Stimulated activated CD4-positive, alpha-beta T cell treated with anti-CD3 and anti-CD28 coated beads, Interleukin-12 subunit alpha, Interleukin-12 subunit beta, amount 100 ng/mL, for 48 hours (primary cell): ENCODE results near the gene RNF207.
"Not testable (repeated sequence)": the region's sequence is repeated elsewhere in the genome, so short reads cannot be mapped to it uniquely, and the experiment has no call there.

Experiments
- DNase-seq, 3 donors: peaks; one replicate each; pipeline ENCODE4 v3.0.0-alpha.2; 2020; ENCODE audit warnings: low read depth in 2 of 3, low spot score in 1 of 3

RNF207 gene

GRCh38 chr1:6199298-6200187 is 6.4 kb upstream of the RNF207 start, which contains the start of gene RPL22:
RPL22 (minus strand) TSS chr1:6199595; CDS start chr1:6199573, 22 bp downstream.
- peak; percentile 94 to 97 (median 97) for DNase-seq

DNA sequence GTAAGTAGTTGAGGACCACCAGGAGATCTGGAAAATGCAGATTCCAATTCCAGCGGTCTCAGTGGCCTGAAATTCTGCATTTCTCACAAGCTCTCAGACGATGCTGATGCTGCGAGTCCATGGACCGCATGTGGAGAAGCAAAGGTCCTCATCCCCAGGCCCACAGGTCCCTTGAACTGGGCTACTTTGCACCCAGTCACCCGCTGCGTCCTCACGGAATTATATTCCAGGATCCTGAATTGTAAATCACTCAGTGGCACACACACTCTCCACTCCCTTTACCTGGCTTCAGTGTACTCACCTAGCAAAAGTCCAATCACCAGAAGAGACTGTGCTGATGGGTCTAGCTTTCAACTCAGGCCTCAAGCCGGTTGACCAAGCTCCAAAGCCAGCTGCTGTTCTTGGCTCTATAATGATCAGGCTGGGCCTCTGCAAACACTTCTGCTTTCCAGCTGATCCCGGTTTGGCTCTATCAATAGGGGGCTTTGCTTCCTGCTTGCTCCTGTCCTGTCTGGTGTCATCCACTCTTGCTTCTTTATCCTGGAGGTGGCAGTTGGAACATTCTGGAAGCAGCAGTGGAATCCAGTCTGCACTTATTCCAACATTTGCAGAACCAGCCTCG is 5.6 kb upstream of the RNF207 start:
- DNase-seq = no peak

DNA sequence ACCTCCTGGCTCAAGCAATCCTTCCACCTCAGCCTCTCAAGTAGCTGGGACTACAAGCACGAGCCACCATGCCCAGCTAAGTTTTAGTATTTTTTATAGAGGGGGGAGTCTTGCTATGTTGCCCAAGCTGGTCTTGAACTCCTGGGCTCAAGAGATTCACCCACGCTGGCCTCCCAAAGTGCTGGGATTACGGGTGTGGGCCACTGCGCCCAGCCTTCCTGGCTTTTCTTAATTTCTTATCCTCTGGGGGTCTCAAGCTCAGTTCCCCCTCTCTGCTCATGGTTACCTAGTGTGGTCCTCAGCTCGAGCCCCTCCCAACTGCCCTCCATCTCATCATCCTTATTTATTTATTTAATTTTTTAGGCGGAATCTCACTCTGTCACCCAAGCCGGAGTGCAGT is 3.7 kb upstream of the RNF207 start:
- no peak for DNase-seq

- no peak for DNase-seq
Observed at GRCh38 chr1:6206520-6206855, 569 bp downstream of the RNF207 start.

DNA sequence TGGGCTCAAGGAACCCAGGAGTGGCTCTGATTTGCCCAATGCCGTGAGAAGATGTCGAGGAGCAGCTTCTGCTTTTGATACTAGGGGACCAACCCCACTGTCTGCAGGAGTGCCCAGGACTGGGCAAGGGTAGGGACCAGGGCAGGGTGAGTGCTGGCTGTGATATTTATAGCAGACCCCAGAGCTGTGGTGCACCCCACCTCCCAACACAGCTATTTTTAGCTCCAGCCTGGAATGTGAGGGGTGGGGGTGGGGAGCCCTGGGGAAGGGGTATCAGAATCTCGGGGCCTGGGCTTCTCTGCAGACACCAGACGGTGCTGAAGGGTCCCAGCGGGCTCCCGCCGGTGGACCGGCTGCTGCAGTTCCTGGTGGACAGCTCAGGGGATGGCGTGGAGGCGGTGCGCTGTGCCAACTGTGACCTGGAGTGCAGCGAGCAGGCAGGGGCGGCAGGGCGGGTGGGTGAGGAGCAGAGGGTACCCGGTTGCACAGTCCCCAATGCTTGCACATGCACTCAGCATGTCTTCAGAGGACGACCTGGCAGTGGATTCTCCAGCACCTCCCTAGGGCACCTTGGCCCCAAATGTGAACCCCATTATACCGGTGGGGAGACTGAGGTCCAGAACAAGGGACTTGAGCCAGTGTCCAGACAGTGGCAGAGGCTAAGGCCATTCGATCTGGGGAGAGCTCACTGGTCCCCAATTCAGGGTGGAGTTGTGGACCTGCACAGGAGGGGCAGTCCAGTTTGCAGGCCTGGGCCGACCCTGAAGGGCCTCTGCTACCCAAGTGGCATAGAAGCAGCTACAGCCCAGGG is 1.4 kb downstream of the RNF207 start:
- no peak for DNase-seq

DNA sequence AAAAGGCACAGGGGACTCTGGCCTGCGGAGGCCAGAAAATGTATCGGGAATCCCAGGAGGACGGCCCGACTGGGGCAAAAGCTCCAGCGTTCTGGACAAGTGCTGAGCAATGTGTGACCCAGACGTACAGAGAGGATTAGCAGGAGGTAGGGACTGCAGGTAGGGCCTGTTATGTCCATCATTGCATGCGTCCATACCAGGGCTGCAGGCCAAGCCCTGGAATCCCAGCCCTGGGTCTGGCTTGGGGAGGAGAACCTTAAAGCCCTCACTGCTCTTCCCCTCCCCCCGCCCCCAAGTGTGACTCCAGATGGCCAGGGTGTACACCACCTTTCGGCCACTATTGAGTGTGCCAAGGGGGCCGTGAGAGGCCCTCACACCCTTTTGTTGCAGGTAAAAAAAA is 2.0 kb downstream of the RNF207 start:
- no peak for DNase-seq

DNA sequence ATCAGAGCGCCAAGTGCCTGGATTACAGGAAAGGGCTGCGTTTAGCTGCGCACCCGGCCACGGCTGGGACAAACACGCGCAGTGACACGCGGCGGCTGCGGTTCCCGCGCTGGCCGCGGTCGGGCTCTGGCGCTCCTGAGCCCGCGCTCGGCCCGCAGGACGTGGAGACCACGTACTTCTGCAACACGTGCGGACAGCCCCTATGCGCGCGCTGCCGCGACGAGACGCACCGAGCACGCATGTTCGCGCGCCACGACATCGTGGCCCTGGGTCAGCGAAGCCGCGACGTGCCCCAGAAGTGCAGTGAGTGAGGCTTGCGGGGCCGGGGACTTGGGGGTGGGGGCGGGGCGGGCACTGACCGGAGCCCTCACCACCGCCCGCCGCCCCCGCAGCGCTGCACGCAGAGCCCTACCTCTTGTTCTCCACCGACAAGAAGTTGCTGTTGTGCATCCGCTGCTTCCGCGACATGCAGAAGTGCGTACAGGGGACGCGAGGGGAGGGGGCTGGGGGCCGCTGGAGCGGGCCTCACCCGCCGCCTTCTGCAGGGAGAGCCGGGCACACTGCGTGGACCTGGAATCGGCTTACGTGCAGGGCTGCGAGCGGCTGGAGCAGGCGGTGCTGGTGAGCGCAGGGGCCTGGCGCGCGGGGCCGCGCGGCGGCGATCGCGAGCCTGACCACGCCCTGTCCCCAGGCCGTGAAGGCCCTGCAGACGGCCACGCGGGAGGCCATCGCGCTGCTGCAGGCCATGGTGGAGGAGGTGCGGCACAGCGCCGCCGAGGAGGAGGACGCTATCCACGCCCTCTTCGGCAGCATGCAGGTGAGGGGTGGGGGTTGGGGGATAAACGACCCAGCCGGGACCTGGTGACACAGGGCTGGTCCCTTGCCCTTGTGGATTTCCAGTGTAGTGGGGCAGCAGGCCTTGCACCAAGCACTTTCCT is 3.1 kb downstream of the RNF207 start:
- peak in 1 of 3 donors; percentile 26 for DNase-seq

DNA sequence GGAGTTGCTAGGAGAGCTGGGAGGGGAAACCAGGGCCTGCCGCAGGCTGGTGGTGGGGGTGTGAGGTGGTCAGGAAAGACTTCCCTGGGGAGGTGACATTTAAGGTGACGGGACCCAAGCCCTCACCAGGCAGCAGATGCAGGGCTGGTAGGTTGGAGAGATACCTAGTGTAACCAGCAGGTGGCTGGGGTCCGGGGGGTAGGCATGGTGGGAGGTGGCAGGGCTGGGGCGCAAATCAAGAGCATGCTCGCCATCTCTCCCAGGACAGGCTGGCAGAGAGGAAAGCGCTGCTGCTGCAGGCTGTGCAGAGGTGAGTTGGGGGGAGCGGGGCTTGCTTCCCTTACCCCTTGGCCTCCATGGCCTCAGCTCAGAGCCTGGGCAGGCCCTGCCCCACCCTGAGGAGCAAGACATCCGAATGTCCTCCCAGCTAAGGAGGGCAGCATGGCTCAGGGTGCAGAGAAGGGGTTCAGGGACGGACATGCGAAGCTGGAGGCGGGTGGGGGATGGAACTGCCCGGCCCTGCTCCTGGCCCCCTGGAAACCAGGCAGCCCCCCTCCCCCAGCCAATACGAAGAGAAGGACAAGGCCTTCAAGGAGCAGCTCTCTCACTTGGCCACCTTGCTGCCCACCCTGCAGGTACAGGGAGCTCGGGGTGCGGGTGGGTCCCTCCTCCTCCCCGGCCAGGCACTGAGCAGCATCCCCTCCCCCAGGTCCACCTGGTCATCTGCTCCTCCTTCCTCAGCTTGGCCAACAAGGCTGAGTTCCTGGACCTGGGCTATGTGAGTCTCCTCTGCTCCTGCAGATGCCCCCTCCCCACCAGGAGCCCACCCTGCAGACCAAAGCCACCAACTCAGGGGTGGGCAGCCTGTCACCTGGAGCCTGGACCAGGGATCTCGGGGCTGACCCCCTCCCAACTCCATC is 4.0 kb downstream of the RNF207 start:
- DNase-seq = no peak

- no peak for DNase-seq
Observed at GRCh38 chr1:6210591-6211355, 4.9 kb downstream of the RNF207 start.

- no peak for DNase-seq
Observed at GRCh38 chr1:6211731-6212130, 5.8 kb downstream of the RNF207 start.

DNA sequence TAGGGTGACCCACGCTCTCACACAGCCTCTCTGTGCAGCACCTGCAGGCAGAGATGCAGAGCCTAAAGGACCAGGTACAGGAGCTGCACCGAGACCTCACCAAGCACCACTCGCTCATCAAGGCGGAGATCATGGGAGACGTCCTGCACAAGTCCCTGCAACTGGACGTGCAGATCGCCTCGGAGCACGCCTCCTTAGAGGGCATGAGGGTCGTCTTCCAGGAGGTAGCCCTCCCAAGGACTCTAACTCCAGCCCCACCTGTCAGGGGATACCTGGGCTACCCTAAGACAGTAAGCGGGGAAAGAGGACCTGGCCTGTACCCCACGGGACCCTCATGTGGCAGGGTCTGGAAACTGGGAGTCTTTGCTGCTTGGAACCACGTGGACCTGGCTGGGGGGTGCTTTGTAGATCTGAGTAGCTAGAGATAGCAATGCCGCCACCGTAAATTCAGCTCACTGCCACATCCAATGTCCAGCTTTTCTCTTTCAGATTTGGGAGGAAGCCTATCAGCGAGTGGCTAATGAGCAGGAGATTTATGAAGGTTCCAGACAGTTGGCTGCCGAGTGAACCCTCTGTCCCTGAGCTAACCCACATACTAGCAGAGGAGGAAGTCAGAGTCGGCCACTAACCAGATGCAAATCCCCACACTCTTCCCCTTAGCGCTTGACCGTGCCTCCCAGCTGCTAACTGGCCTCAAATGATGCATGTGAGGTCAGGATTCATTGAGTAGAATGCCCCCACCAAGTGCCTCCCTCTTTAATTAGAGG is 6.5 kb downstream of the RNF207 start:
- DNase-seq = no peak

DNA sequence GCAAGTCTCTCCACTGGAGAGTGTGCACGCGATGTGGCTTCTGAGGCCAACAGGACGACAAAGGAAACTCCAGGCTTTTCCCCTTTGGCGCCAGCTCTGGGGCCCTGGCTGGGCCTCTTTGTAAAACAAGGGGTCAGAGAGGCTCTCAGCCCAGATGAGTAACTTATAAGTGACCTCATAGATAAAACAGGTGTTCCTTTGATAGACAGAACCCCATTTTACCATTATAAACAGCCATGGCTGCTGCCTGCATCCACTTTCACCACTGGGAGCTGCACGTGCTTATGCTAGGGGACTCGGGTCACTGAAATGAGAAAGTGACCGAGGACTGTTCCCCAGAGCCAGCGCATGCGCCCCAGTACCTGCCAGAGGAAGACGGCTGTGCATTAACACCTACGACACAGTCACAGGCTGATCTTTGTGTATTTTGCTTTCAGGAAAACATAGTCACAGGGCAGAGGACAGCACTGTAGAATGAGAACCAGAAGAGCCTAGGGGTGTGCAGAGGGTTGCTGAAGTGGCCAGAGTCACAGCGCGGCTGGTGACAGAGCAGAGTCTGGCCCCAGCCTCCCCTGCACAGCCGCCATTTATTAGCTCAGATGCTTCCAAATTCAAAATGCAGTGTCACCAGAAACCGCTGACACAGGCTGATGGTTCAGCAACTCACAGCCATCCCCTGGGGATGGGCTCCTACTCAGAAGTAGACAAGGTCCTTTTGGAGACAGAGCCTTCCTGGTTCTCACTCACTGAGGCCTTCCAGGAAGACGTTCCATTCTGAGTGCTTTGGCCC is 12.7 kb downstream of the RNF207 start:
- DNase-seq = no peak

GRCh38 chr1:6219641-6220040 is 13.7 kb downstream of the RNF207 start:
- DNase-seq = not testable (repeated sequence)

DNA sequence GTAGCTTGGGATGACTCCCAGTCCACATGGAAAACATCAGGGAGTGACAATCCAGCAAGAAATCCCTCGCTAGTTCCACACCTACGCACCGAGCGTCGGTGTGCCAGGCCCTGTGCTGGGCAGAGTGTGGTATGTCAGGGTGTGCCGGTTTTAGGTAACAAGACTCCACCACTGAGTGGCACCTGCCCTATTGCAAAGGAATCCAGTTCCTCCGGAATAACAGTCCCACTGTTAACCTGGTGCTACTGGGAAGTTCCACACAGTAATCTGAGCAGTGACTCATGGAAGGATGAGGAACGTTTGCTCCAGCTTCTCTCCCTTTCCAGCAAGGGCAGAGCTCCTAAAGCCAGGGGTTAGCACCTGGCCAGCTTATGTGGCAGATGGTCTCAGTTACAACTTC is 14.3 kb downstream of the RNF207 start:
- DNase-seq = no peak

DNA sequence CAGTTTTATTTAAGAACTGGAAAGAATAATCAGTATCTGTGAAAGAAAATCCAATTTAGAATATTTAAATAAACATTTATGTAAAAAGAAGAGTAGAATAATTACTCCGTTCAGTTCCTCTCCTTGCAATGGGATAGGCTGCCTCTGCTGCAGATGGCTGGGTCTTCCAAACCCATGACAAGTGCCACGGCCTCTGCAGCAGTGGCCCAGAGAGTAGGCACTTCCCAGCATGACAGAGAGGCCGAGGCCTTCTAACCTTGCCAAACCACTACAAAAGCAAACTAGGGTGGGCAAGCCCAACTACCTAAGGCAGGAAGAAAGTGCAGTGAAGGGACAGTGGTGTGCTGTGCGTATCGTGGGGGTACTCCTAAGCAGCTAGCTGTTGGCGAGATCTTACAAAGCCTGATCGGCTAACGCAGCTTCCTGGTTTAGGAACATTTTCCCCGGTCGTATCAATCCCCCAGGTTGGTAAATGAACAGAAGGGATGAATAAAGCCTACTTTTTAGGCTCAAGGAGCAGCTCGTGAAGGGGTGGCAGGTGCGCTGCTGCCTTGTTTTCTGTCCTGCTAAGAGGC is 15.4 kb downstream of the RNF207 start:
- DNase-seq = no peak

- no peak for DNase-seq
Observed at GRCh38 chr1:6222636-6223035, 16.7 kb downstream of the RNF207 start.

- DNase-seq = no peak
Observed at GRCh38 chr1:6223617-6224016, 17.7 kb downstream of the RNF207 start.
